Stomach smooth muscle (tissue), 2 donors: Measurements from ENCODE around the gene MAD2L1BP.
"Not testable (repeated sequence)": the region's sequence is repeated elsewhere in the genome, so short reads cannot be mapped to it uniquely, and the experiment has no call there.

Experiments
- H3K27ac ChIP-seq: one replicate; pipeline ENCODE4 v1.7.0; 2013; ENCODE audit warnings: mild to moderate bottlenecking, low read length, inconsistent platforms
- H3K27me3 ChIP-seq, 2 donors: one replicate each; pipeline ENCODE4 v1.7.0; 2013; ENCODE audit warnings: low read length in 2 of 2; ENCODE audit not compliant: insufficient read depth in 2 of 2, control insufficient read depth in 1 of 2
- H3K36me3 ChIP-seq, 2 donors: one replicate each; pipeline ENCODE4 v1.7.0; 2013; ENCODE audit warnings: low read length in 2 of 2; ENCODE audit not compliant: control insufficient read depth in 2 of 2, insufficient read depth in 2 of 2
- H3K4me1 ChIP-seq: one replicate; pipeline ENCODE4 v1.7.0; 2013; ENCODE audit warnings: low read length; ENCODE audit not compliant: control insufficient read depth, insufficient read depth
- H3K4me3 ChIP-seq, 2 donors: one replicate each; pipeline ENCODE4 v1.7.0; 2013; ENCODE audit warnings: low read length in 2 of 2
- H3K9ac ChIP-seq, 2 donors: one replicate each; pipeline ENCODE4 v1.7.0; 2013; ENCODE audit warnings: low read length in 2 of 2, mild to moderate bottlenecking in 1 of 2
- H3K9me3 ChIP-seq, 2 donors: one replicate each; pipeline ENCODE4 v1.7.0; 2013; ENCODE audit warnings: low read length in 2 of 2; ENCODE audit not compliant: control insufficient read depth in 2 of 2
- donor health status: healthy.
- donor health status: Pancreatic carcinoma.

MAD2L1BP gene, protein sequence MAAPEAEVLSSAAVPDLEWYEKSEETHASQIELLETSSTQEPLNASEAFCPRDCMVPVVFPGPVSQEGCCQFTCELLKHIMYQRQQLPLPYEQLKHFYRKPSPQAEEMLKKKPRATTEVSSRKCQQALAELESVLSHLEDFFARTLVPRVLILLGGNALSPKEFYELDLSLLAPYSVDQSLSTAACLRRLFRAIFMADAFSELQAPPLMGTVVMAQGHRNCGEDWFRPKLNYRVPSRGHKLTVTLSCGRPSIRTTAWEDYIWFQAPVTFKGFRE

DNA sequence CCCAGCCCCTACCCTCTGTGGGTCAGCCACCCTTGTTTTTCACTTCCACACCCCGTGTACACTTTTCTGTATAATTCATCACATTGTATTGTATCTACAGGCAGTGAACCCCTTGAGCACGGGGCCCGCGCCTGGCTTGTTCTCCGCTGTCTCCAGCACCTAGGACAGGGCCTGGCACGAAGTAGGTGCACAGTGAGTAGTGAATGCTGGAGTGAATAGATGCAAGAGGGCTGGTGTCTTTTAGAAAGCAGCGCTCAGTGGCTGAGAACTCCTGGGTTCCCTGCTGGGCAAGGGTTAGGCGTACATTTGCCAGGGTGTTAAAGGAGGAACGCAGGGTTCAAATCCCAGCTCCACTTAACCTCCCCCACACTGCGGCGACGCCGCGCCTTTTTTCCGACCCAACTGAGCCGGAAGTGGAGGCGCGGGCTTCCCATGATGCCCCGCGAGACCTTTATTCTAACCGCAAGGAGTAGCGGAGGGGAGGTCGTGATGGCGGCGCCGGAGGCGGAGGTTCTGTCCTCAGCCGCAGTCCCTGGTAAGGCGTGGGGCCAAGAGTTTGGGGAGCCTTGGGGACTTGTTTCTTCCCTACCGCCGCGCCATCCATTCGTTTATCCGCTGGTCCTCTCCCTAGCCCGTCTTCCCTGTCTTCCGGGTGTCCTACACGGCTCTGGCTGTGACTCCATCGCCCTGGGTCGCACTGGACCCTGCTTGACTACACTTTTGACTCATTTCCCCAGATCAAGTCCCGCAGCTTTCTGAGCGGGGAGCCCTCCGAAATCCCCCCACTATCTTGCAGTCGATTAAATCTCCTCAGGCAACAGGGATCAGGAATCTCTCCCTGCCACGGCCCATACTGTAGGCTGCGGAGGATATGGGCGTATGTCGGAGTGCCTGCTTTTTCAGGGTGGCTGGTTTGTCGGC, at the start of gene MAD2L1BP:
TSS of gene MAD2L1BP (plus strand) at position 454 of the 921 bp plus-strand sequence. CDS start at position 490, 36 bp downstream.
- Histone ChIP-seq H3K27me3 (no peaks in the 10 kb centered on the region), H3K9me3 (no peaks in the 10 kb centered on the region), H3K9ac (peak within 1 kb of the TSS; percentile 91 to 96), H3K4me3 (peak within 1 kb of the TSS; percentile 92 to 94), H3K36me3 (peaks cover 11 to 18% of the 10 kb centered on the region in 2 donors), H3K4me1 (peaks cover 21% of the 10 kb centered on the region), H3K27ac (peak within 1 kb of the TSS; percentile 78)

DNA sequence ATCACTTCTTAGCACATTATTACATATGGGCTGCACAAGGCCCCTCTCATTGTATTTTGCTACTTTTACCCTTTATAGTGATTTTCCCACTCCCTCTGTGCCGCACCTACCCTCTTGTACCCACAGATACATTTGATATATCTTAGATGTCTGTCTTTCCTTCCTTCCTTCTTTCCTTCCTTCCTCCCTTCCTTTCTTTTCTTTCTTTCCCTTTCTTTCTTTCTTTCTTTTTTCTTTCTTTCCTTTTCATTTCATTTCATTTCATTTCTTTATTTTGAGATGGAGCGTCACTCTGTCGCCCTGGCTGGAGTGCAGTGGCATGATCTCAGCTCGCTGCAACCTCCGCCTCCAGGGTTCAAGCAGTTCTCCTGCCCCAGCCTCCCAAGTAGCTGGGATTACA, 47.4 kb upstream of the MAD2L1BP start:
- Histone ChIP-seq H3K4me1 (no peaks in the 10 kb centered on the region), H3K9ac (no peak overlapping the region), H3K36me3 (peaks cover 10 to 22% of the 10 kb centered on the region in 2 donors), H3K4me3 (no peak overlapping the region), H3K27me3 (no peaks in the 10 kb centered on the region), H3K27ac (no peak overlapping the region), H3K9me3 (no peaks in the 10 kb centered on the region)

DNA sequence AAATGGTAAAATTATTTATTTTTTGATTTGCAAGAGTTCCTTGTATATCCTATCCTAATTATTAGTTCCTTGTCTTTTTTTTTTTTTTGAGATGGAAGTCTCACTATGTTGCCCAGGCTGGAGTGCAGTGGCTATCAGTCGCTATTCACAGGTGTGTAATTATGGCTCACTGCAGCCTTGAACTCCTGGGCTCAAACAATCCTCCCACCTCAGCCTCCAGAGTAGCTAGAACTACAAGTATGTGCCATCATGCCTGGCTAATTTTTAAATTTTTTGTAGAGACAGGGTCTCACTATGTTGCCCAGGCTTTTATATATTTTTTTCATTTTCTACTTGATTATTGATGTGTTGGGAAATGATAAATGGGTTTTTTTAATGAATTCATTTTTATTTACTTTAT, 46.1 kb upstream of the MAD2L1BP start:
- not testable (repeated sequence) for H3K27me3 ChIP-seq, H3K9ac ChIP-seq, H3K27ac ChIP-seq, H3K4me1 ChIP-seq, H3K4me3 ChIP-seq, H3K9me3 ChIP-seq
- H3K36me3 ChIP-seq: peaks cover 4 to 12% of the 10 kb centered on the region in 2 donors

DNA sequence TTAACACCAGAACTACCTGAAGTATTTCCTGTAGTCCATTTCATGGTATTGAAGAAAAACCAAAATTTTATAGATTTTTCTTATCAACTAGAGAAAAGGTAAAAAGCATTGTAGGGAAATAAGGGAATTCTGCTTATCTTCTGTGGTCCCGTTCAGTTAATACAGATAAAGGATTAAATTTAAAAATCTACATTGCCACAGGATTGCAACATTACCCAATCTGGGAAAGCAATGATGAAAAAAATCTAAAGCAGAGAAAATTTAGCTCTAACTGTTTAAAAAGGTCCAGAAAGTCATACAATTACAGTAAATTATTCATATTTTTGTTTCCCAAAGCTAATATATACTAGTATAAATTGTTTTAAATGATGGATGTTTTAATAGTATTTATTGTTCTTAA, 41.7 kb upstream of the MAD2L1BP start:
- H3K36me3 ChIP-seq: peaks cover 4 to 7% of the 10 kb centered on the region in 2 donors
- H3K4me3 ChIP-seq: no peak overlapping the region
- no peaks in the 10 kb centered on the region for H3K4me1 ChIP-seq
- no peak overlapping the region for H3K27ac ChIP-seq
- H3K9me3 ChIP-seq: no peaks in the 10 kb centered on the region
- H3K9ac ChIP-seq: no peak overlapping the region
- no peaks in the 10 kb centered on the region for H3K27me3 ChIP-seq

DNA sequence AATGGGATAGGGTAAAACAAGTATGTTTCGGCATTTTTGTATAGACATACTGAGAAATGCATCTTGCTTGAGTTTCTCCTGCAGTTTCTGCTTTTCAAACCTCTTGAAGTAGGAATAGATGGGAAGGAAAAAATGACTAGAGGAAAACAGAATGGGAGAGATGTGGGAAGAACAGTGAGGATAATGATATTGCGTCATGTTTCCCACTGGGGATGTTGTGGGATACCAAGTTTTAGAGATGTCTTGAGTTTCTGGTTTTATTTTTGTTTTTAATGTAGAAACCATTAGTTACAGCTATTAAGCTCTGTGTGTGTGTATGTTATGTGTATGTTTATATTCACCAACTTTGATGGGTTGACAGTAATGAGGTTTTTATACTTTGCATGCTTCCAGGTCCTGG, 35.0 kb upstream of the MAD2L1BP start:
- Histone ChIP-seq H3K27ac (no peak overlapping the region), H3K4me1 (no peaks in the 10 kb centered on the region), H3K4me3 (no peak overlapping the region), H3K9ac (no peak overlapping the region), H3K9me3 (no peaks in the 10 kb centered on the region), H3K36me3 (peaks cover 16% of the 10 kb centered on the region in 2 donors), H3K27me3 (no peaks in the 10 kb centered on the region)

DNA sequence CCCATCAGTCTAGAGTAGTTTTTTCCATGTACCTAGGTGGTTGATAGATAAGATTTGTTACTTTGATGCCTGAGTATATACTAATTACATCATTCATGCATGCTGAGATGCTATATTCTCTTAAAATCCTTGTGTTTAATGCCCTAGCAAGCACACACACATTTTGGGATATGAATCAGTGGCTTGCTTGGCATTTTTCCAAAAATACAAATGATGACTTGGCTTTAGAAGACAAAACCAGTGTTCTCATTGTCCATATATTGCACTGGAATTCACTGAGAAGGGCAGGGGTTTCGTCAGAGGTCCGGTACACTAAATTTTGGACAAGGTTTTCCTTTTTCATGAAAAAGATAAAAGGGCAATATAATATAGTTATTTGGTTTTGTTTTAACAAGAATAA, 31.5 kb upstream of the MAD2L1BP start:
- Histone ChIP-seq H3K36me3 (peaks cover 11 to 12% of the 10 kb centered on the region in 2 donors), H3K27ac (no peak overlapping the region), H3K4me1 (no peaks in the 10 kb centered on the region), H3K27me3 (no peaks in the 10 kb centered on the region), H3K4me3 (no peak overlapping the region), H3K9ac (no peak overlapping the region), H3K9me3 (no peaks in the 10 kb centered on the region)

DNA sequence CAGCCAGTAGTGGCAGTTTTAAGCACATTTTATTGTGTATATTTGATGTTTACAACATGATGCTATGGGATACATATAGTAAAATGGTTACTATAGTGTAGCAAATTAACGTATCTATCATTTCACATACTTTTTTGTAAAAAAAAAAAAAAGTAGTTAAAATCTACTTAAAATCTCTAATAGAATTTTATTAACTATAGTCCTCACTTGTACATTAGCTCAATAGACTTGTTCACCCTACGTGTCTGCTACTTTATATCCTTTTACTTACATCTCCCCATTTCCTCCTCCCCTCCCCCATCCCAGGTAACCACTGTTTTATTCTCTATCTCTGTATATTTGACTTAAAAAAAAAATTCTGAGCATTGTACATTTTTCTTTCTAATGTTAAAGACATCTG, 29.6 kb upstream of the MAD2L1BP start:
- Histone ChIP-seq H3K36me3 (peaks cover 8 to 12% of the 10 kb centered on the region in 2 donors), H3K4me1 (no peaks in the 10 kb centered on the region), H3K27me3 (no peaks in the 10 kb centered on the region), H3K4me3 (no peak overlapping the region), H3K9ac (no peak overlapping the region), H3K27ac (no peak overlapping the region), H3K9me3 (no peaks in the 10 kb centered on the region)

DNA sequence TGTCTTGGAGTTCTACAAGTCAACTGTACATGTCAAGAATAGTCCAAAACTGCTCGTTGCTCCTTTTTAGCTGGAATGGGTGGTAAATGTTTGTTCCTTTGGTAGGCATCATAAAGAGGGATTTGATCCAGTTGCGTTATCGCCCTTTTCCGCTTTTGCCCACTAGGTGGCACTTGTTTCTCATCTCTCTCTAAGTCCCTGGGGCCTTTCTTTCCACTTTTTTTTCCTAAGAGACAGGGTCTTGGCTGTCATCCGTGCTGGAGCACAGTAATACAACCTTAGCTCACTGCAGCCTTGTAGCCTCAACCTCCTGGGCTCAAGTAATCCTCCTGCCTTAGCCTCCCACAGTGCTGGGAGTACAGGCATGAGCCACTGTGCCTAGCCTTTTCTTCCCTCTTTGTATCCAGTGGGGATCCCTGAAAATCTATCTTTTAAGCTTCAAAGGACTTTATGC, 27.3 kb upstream of the MAD2L1BP start:
- no peaks in the 10 kb centered on the region for H3K9me3 ChIP-seq
- H3K4me1 ChIP-seq: no peaks in the 10 kb centered on the region
- no peak overlapping the region for H3K9ac ChIP-seq
- no peak overlapping the region for H3K4me3 ChIP-seq
- no peak overlapping the region for H3K27ac ChIP-seq
- peaks cover 10 to 12% of the 10 kb centered on the region in 2 donors for H3K36me3 ChIP-seq
- H3K27me3 ChIP-seq: no peaks in the 10 kb centered on the region

DNA sequence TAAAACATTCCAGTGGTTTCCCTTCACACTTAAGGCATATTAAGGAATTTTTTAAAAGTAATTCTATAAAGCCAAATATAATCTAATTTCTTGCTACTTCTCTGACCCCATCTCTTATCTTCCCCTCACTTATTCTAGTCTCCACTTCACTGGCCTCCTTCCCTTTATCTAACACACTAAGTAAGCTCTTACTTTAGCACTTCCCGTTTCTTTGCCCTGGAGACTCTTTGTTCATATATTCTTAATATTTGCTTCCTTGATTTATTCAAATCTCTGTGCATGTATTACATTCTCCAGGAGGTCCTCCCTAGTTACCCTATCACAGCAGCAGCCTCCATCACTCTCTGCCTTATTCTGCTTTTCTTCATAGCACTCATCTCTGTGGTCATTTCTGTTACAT, 26.8 kb upstream of the MAD2L1BP start:
- peaks cover 10 to 12% of the 10 kb centered on the region in 2 donors for H3K36me3 ChIP-seq
- H3K9ac ChIP-seq: no peak overlapping the region
- H3K27ac ChIP-seq: no peak overlapping the region
- H3K9me3 ChIP-seq: no peaks in the 10 kb centered on the region
- no peaks in the 10 kb centered on the region for H3K27me3 ChIP-seq
- no peak overlapping the region for H3K4me3 ChIP-seq
- H3K4me1 ChIP-seq: no peaks in the 10 kb centered on the region

DNA sequence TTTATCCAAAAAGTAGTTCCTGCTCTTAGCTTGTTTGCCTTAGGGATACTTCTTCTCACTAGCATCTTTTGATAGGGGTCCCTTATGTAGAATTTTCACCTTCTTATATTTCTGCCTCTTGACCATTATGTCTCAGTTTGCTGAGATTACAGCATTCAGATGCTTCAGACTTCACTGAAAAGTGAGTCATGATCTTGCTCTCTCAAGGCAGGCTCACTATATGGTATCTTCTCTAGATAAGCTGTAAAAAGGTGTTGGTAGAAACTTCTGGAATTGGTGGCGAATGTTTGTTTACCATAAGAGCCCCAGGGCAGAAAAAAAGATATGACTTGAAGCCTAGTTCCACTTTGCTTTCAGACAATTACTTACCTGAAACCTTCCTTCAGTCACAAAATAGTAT, 26.2 kb upstream of the MAD2L1BP start:
- peaks cover 11 to 14% of the 10 kb centered on the region in 2 donors for H3K36me3 ChIP-seq

More for the DNA sequence above, 26.2 kb upstream of the MAD2L1BP start:
- Histone ChIP-seq H3K9me3 (no peaks in the 10 kb centered on the region), H3K4me3 (no peak overlapping the region), H3K4me1 (no peaks in the 10 kb centered on the region), H3K9ac (no peak overlapping the region), H3K27ac (no peak overlapping the region), H3K27me3 (no peaks in the 10 kb centered on the region)
